NCI-H345 treated with DMSO at 0.1 percent for 48 hours (cell line): ENCODE data around the gene GPRC5A.
A peak's percentile ranks its signal among the peaks of the same experiment; 100 is the strongest.

ENCODE experiments used
- DNase-seq: peaks from one replicate; lab custom pipeline; 2025; ENCODE audit not compliant: unreplicated experiment; lab: John Stamatoyannopoulos, UW

GPRC5A gene

GRCh38 chr12:12909228-12909994 lies 18.0 kb downstream of the GPRC5A start:
- no peak for DNase-seq

- no peak for DNase-seq
These were observed 18.6 kb downstream of the GPRC5A start for GRCh38 chr12:12909995-12910420.

GRCh38 chr12:12912711-12913110 lies 21.3 kb downstream of the GPRC5A start:
- DNase-seq = no peak

- no peak for DNase-seq
These were observed 24.3 kb downstream of the GPRC5A start for GRCh38 chr12:12915656-12916055.

- DNase-seq = peak; percentile 62
These were observed 25.0 kb downstream of the GPRC5A start for GRCh38 chr12:12916135-12916944.

GRCh38 chr12:12917517-12917916 lies 26.2 kb downstream of the GPRC5A start:
- no peak for DNase-seq

GRCh38 chr12:12918781-12919389 lies 27.5 kb downstream of the GPRC5A start:
- no peak for DNase-seq

- DNase-seq = no peak
These were observed 28.5 kb downstream of the GPRC5A start for GRCh38 chr12:12919666-12920435.

- no peak for DNase-seq
These were observed 30.8 kb downstream of the GPRC5A start for GRCh38 chr12:12922191-12922616.

GRCh38 chr12:12922978-12923377 lies 31.6 kb downstream of the GPRC5A start:
- no peak for DNase-seq

GRCh38 chr12:12924169-12924568 lies 32.8 kb downstream of the GPRC5A start:
- DNase-seq = no peak

- no peak for DNase-seq
These were observed 34.0 kb downstream of the GPRC5A start for GRCh38 chr12:12925388-12925787.

GRCh38 chr12:12926571-12927071 lies 35.3 kb downstream of the GPRC5A start:
- DNase-seq = no peak

GRCh38 chr12:12927211-12928079 lies 36.1 kb downstream of the GPRC5A start:
- DNase-seq = no peak

GRCh38 chr12:12929696-12930095 lies 38.3 kb downstream of the GPRC5A start:
- no peak for DNase-seq

- no peak for DNase-seq
These were observed 39.4 kb downstream of the GPRC5A start for GRCh38 chr12:12930633-12931219.

GRCh38 chr12:12933742-12934141 lies 42.4 kb downstream of the GPRC5A start:
- DNase-seq = no peak

GRCh38 chr12:12934556-12934955 lies 43.2 kb downstream of the GPRC5A start:
- no peak for DNase-seq

- no peak for DNase-seq
These were observed 45.7 kb downstream of the GPRC5A start for GRCh38 chr12:12936983-12937491.
